PFSK-1 (cell line): ENCODE measurements around the gene DNAH8.

Experiments
- POLR2AphosphoS5 ChIP-seq: IDR thresholded peaks from 2 replicates; pipeline ENCODE4 v1.6.1; 2012; ENCODE audit warnings: low read depth, mild to moderate bottlenecking, control low read depth, low read length, moderate library complexity
- REST ChIP-seq, 2 experiments: IDR thresholded peaks; 2 replicates each; pipeline versions ENCODE4 v1.6.1 to v1.8.0; 2011 to 2012; ENCODE audit warnings: low read depth in 2 of 2, low read length in 2 of 2, control low read depth in 1 of 2, inconsistent platforms in 1 of 2, mild to moderate bottlenecking in 1 of 2, moderate library complexity in 1 of 2; ENCODE audit not compliant: insufficient read depth in 1 of 2
- TAF1 ChIP-seq: IDR thresholded peaks from 2 replicates; pipeline ENCODE4 v1.6.1; 2012; ENCODE audit warnings: low read length, control low read depth, borderline replicate concordance; ENCODE audit not compliant: insufficient read depth

GRCh38 chr6:38976801-38977500, 261.8 kb downstream of the DNAH8 start:
- TF ChIP-seq TAF1 (no peak), POLR2AphosphoS5 (no peak), REST (IDR thresholded peaks at IDR 0.05; ENCODE audit: insufficient read depth in 1 of 2, low read depth in 2 of 2, low read length in 2 of 2) (no peak)
